Measurements from ENCODE around the gene NOTCH1.

The NOTCH1 gene

GRCh38 chr9:136483589-136484152, 62.2 kb downstream of the NOTCH1 start (continued):
- no peak for TF ChIP-seq ZNF530 (tag by site-specific recombination; IDR thresholded peaks at IDR 0.05; ENCODE audit: low read depth)
- no peak for TF ChIP-seq PRDM6 (tag by site-specific recombination; IDR thresholded peaks at IDR 0.05)
- TF ChIP-seq ZNF513 (tag by site-specific recombination; IDR thresholded peaks at IDR 0.05), result no peak
- no peak for TF ChIP-seq ZNF707 (tag by site-specific recombination; IDR thresholded peaks at IDR 0.05)
- TF ChIP-seq, protein P1, sequence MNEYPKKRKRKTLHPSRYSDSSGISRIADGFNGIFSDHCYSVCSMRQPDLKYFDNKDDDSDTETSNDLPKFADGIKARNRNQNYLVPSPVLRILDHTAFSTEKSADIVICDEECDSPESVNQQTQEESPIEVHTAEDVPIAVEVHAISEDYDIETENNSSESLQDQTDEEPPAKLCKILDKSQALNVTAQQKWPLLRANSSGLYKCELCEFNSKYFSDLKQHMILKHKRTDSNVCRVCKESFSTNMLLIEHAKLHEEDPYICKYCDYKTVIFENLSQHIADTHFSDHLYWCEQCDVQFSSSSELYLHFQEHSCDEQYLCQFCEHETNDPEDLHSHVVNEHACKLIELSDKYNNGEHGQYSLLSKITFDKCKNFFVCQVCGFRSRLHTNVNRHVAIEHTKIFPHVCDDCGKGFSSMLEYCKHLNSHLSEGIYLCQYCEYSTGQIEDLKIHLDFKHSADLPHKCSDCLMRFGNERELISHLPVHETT (tag by site-specific recombination; IDR thresholded peaks at IDR 0.05), result no peak
- peak; percentile 45; the same call in 1 of the 2 replicates for TF ChIP-seq YY1 (tag by site-specific recombination; IDR thresholded peaks at IDR 0.05)
- TF ChIP-seq SCRT1 (tag by site-specific recombination; IDR thresholded peaks at IDR 0.05; ENCODE audit: borderline replicate concordance), result no peak
- TF ChIP-seq PRDM4 (tag by site-specific recombination; IDR thresholded peaks at IDR 0.05), result no peak
- no peak for TF ChIP-seq OSR2 (tag by site-specific recombination; IDR thresholded peaks at IDR 0.05)
- TF ChIP-seq ZNF274 (IDR thresholded peaks at IDR 0.05; ENCODE audit: low read length), result no peak
- no peak for TF ChIP-seq ZNF274 (tag by site-specific recombination; IDR thresholded peaks at IDR 0.05; ENCODE audit: borderline replicate concordance)
- TF ChIP-seq, protein P2, sequence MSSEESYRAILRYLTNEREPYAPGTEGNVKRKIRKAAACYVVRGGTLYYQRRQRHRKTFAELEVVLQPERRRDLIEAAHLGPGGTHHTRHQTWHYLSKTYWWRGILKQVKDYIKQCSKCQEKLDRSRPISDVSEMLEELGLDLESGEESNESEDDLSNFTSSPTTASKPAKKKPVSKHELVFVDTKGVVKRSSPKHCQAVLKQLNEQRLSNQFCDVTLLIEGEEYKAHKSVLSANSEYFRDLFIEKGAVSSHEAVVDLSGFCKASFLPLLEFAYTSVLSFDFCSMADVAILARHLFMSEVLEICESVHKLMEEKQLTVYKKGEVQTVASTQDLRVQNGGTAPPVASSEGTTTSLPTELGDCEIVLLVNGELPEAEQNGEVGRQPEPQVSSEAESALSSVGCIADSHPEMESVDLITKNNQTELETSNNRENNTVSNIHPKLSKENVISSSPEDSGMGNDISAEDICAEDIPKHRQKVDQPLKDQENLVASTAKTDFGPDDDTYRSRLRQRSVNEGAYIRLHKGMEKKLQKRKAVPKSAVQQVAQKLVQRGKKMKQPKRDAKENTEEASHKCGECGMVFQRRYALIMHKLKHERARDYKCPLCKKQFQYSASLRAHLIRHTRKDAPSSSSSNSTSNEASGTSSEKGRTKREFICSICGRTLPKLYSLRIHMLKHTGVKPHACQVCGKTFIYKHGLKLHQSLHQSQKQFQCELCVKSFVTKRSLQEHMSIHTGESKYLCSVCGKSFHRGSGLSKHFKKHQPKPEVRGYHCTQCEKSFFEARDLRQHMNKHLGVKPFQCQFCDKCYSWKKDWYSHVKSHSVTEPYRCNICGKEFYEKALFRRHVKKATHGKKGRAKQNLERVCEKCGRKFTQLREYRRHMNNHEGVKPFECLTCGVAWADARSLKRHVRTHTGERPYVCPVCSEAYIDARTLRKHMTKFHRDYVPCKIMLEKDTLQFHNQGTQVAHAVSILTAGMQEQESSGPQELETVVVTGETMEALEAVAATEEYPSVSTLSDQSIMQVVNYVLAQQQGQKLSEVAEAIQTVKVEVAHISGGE (tag by site-specific recombination; conservative IDR thresholded peaks at IDR 0.05; ENCODE audit: low read depth), result peak; percentile 49
- TF ChIP-seq ZBTB8A (tag by site-specific recombination; IDR thresholded peaks at IDR 0.05), result peak; percentile 96
- TF ChIP-seq, protein P3, sequence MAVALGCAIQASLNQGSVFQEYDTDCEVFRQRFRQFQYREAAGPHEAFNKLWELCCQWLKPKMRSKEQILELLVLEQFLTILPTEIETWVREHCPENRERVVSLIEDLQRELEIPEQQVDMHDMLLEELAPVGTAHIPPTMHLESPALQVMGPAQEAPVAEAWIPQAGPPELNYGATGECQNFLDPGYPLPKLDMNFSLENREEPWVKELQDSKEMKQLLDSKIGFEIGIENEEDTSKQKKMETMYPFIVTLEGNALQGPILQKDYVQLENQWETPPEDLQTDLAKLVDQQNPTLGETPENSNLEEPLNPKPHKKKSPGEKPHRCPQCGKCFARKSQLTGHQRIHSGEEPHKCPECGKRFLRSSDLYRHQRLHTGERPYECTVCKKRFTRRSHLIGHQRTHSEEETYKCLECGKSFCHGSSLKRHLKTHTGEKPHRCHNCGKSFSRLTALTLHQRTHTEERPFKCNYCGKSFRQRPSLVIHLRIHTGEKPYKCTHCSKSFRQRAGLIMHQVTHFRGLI (tag by site-specific recombination; IDR thresholded peaks at IDR 0.05), result peak; percentile 95
- no peak for TF ChIP-seq ZNF473 (tag by site-specific recombination; IDR thresholded peaks at IDR 0.05)
- no peak for TF ChIP-seq ZNF169 (tag by site-specific recombination; IDR thresholded peaks at IDR 0.05)
- peak; percentile 59 for TF ChIP-seq ZXDB (tag by site-specific recombination; IDR thresholded peaks at IDR 0.05)
- TF ChIP-seq OVOL3 (tag by site-specific recombination; IDR thresholded peaks at IDR 0.05), result no peak
- TF ChIP-seq ZNF335 (tag by site-specific recombination; conservative IDR thresholded peaks at IDR 0.05), result peak; percentile 95
- TF ChIP-seq MEIS1 (CRISPR knock-in tag; IDR thresholded peaks at IDR 0.05; ENCODE audit: borderline replicate concordance), result no peak
- TF ChIP-seq, protein P4, sequence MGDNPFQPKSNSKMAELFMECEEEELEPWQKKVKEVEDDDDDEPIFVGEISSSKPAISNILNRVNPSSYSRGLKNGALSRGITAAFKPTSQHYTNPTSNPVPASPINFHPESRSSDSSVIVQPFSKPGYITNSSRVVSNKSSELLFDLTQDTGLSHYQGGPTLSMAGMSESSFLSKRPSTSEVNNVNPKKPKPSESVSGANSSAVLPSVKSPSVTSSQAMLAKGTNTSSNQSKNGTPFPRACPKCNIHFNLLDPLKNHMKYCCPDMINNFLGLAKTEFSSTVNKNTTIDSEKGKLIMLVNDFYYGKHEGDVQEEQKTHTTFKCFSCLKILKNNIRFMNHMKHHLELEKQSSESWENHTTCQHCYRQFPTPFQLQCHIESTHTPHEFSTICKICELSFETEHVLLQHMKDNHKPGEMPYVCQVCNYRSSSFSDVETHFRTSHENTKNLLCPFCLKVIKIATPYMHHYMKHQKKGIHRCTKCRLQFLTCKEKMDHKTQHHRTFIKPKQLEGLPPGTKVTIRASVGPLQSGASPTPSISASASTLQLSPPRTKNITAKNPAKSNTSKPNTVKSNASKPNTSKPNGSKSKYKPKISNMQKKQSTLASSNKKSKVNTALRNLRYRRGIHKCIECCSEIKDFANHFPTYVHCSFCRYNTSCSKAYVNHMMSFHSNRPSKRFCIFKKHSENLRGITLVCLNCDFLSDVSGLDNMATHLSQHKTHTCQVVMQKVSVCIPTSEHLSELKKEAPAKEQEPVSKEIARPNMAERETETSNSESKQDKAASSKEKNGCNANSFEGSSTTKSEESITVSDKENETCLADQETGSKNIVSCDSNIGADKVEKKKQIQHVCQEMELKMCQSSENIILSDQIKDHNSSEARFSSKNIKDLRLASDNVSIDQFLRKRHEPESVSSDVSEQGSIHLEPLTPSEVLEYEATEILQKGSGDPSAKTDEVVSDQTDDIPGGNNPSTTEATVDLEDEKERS (tag by site-specific recombination; IDR thresholded peaks at IDR 0.05), result no peak
- no peak for TF ChIP-seq PRDM1 (tag by site-specific recombination; IDR thresholded peaks at IDR 0.05)
- no peak for TF ChIP-seq ZNF621 (tag by site-specific recombination; IDR thresholded peaks at IDR 0.05)
- TF ChIP-seq ZNF416 (tag by site-specific recombination; IDR thresholded peaks at IDR 0.05), result no peak
- TF ChIP-seq ZNF48 (tag by site-specific recombination; IDR thresholded peaks at IDR 0.05), result no peak
